GM12864 (cell line): ENCODE measurements around the gene PPM1L.
"Not testable (repeated sequence)": the region's sequence is repeated elsewhere in the genome, so short reads cannot be mapped to it uniquely, and the experiment has no call there.

Experiments
- DNase-seq: peaks from one replicate; pipeline ENCODE4 v3.0.0-alpha.2; 2011; ENCODE audit warnings: low read depth
- H3K4me3 ChIP-seq: 2 replicates; pipeline ENCODE4 v1.5.1; 2011; ENCODE audit warnings: mild to moderate bottlenecking, low read depth, low read length, control low read depth
- TF ChIP-seq, protein P1 (sequence below): IDR thresholded peaks from 2 replicates; pipeline ENCODE4 v1.5.1; 2011; ENCODE audit warnings: low read depth, mild to moderate bottlenecking, moderate library complexity, low read length, control low read depth, inconsistent platforms; ENCODE audit errors: missing control alignments

Gene PPM1L

GRCh38 chr3:161008086-161008485 lies 252.1 kb downstream of the PPM1L start:
- no peak for DNase-seq
- TF ChIP-seq, protein P1, sequence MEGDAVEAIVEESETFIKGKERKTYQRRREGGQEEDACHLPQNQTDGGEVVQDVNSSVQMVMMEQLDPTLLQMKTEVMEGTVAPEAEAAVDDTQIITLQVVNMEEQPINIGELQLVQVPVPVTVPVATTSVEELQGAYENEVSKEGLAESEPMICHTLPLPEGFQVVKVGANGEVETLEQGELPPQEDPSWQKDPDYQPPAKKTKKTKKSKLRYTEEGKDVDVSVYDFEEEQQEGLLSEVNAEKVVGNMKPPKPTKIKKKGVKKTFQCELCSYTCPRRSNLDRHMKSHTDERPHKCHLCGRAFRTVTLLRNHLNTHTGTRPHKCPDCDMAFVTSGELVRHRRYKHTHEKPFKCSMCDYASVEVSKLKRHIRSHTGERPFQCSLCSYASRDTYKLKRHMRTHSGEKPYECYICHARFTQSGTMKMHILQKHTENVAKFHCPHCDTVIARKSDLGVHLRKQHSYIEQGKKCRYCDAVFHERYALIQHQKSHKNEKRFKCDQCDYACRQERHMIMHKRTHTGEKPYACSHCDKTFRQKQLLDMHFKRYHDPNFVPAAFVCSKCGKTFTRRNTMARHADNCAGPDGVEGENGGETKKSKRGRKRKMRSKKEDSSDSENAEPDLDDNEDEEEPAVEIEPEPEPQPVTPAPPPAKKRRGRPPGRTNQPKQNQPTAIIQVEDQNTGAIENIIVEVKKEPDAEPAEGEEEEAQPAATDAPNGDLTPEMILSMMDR: no peak
- no peak overlapping the region for H3K4me3 ChIP-seq

DNA sequence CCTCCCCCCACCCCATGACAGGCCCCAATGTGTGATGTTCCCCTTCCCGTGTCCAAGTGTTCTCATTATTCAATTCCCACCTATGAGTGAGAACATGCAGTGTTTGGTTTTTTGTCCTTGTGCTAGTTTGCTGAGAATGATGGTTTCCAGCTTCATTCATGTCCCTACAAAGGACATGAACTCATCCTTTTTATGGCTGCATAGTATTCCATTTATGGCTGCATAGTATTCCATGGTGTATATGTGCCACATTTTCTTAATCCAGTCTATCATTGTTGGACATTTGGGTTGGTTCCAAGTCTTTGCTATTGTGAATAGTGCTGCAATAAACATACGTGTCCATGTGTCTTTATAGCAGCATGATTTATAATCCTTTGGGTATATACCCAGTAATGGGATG lies 254.1 kb downstream of the PPM1L start:
- DNase-seq, H3K4me3 ChIP-seq: not testable (repeated sequence)

DNA sequence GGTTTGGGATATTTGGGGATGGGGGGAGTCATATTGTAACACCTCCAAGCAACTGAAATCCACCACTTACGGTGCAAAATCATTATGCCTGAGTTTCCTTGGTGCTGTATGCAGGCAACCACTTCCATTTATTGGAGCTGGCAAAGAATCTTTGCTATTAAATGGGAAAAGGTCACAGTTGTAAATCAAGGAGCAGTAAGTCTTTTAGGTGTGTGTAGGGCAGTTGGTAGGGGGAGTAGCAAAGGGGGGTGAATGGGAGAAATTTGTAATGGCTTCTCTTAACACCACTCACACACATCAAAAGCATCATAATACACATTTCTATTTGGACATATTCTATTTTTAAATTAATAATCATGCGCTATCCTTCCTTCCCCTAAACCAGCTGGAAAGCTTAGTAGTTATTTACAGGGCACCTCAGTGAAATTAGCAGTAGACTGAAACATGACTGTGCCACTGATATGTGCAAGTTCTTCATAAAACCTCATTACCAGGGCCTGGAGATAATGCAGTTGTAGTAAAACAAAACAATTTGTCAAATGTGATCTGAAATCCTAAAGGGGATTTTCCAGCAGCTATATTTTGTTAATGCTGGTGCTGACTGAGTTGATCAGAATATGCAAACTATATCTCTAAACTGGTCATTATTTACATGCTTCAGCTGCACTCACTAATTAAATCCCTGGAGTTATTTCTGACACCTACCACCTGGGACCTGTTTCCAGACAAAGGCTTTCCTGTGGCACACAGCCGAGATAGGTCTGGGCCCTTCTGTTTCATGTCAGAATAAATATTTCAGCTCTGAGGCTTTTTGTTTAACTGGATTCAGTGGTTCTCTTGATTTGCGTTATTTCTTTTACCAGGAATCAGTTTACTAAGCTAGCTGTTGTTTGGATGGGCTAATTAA lies 259.1 kb downstream of the PPM1L start:
- no peak for DNase-seq
- no peak overlapping the region for H3K4me3 ChIP-seq
- TF ChIP-seq, protein P1: no peak

DNA sequence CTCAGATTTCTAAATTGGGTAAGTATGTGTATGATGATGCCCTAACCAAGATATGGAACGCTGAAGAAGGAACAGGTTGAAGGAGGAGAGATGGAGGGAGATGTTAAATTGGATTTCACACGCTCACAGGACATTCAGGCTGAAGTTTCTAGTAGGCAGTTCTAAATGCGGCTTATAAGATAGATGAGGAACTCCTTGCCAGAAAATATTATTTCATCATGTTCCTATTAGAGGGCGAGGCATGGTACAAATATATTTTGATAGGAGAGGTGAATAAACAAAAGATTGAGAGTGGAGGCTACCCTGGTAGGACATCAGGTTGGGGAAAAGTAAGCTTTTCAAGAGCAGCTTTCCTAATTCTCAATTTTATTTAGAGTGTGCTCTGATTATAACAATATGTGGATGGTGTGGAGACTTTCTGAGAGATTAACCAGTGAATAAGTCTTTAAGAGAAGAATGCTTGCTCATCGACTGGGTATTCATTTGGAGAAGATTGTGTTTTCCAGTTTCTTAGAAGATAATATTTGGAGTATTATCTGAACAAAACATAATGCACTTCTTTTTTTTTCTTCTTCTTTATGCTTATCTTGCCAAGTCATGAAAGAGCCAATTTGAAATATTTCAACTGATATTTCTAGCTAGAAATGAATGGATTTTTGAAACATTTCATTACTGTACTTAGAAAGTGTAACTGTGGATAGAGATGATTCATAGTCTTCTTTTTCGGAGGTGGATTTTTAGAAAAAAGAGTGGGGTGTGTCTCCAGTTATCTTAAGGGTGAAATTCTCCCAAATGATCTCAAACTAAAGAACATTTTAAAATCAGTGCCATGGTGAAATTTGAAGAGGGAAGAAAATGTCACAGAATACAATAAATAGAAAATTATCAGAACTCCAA lies 260.6 kb downstream of the PPM1L start:
- H3K4me3 ChIP-seq: no peak overlapping the region
- no peak for DNase-seq

GRCh38 chr3:161017971-161018370 lies 261.9 kb downstream of the PPM1L start:
- DNase-seq: no peak
- TF ChIP-seq, protein P1: no peak
- no peak overlapping the region for H3K4me3 ChIP-seq

More for the DNA sequence above, 260.6 kb downstream of the PPM1L start:
- TF ChIP-seq, protein P1: no peak

DNA sequence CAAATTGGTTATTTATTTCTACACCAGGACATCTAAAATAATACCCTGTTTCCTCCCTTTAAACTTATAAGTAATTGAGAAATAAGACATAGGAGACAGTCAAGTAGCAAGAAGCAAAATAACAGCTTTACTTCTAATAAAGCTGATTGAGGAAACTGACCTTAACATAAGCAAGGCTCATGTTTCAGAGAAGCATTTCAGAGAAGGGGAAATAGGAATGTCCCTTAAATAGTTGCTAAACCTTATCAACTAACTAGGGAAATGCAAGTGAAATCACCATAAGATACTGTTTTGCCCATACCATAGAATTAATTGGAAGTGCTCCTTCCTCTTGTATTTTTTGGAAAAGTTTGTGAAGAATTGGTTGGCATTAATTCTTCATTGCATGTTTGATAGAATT lies 264.2 kb downstream of the PPM1L start:
- no peak overlapping the region for H3K4me3 ChIP-seq
- no peak for DNase-seq
- TF ChIP-seq, protein P1: no peak

- TF ChIP-seq, protein P1: no peak
- no peak overlapping the region for H3K4me3 ChIP-seq
- DNase-seq: no peak
Observed at GRCh38 chr3:161025911-161026310, 269.9 kb downstream of the PPM1L start.
